ENCODE data around the gene RASL10A.

GRCh38 chr22:29305836-29306174 lies 9.7 kb downstream of the RASL10A start:
- TF ChIP-seq CTCF (IDR thresholded peaks at IDR 0.05) (no peak), POLR2A (IDR thresholded peaks at IDR 0.05) (no peak), POLR2AphosphoS5 (IDR thresholded peaks at IDR 0.05; ENCODE audit: insufficient read depth in 1 of 2, low read depth in 1 of 2) (no peak)
